ENCODE results near the gene SYTL2.

Gene SYTL2

DNA sequence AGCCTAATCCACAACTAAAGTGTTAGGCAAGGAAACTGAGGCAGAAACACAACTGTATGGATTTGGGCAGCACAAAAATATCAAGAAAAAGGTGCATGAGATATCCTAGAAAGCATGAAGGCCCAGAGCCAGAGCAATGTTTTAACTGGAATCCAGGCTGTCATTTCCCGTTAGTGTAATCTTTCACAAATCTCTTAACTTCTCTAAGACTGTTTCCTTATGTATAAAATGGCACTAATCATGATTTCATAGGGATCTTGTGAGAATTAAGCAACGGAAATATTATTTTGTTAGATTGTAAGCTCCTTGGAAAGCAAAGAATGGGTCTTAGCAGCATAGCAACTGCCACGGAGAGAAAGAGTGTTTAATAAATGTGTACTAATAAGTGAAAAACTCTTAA is 14.7 kb upstream of the SYTL2 start:
- no peak for DNase-seq

DNA sequence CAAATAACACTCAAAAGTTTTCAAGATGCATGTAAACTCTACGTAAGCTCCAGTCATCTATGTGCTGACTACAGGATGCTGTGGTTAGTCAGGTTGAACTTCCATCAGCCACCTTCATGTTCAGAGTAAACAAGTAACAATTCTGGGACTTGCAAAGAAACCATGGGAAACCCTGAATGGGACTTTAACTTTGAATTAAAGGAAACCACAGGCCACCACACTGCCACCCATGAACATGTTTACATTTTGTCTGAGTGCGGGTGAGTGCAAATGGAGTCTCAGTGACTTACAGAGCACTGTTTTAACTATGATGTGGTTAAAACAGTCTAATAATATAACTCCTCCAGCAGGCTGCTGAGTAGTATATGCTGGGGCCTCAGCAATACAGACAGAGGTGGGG is 12.9 kb upstream of the SYTL2 start:
- no peak for DNase-seq

DNA sequence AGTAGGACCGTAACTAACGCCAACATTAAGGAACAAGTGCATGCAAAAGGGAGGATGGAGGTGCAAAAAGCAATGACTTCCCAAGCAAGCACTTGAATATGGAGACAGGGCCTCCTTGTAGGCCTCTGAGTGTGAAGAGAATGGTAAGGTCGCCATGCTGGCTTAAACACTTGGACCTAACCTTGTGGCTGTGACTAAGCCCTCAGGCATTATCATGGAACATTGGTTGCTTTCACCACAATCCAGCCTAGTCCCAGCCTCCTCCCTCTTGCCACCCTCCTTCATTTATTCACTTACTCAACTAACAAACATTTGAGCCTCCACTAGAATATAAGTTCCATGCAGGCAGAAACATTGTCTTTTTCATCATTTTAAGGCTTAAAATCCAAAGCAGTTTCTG is 11.9 kb upstream of the SYTL2 start:
- DNase-seq: no peak

DNA sequence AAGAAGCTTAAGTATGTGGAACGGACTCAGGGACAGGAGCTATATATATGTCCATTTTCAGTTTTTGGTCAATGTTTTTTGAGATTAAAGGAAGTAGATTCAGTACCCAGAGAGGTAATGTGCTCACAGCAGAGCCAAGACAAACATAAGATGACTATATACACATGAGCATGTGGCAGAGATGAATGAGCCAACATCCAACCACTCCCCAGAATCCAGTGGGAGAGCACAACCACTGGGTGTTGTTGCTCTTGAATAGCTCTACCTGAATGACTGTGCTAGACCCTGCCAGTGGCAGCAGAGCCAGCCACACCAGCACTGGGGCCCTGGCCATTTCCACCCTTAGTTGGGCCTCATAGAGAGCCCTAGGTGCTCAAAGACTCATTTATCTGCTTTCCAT is 10.7 kb upstream of the SYTL2 start:
- DNase-seq: no peak

DNA sequence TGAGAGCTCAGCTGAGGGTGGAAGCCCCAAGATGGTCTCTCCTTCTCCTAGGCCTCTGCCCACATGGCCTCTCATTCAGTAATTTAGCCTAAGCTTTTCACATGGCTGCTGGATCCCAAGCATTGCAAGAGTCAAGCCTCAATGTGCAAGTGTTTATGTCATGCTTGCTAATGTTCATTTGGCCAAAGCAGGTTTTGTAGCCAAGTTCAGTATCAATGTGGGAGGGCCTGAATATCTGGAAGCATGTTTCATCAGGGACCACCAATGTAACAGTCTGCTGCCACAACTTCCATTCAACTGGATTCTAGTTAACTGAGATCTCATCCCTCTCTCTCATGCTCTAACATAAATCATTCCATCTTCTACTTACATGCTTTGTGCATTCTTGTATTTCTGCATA is 8.5 kb upstream of the SYTL2 start:
- DNase-seq: no peak

DNA sequence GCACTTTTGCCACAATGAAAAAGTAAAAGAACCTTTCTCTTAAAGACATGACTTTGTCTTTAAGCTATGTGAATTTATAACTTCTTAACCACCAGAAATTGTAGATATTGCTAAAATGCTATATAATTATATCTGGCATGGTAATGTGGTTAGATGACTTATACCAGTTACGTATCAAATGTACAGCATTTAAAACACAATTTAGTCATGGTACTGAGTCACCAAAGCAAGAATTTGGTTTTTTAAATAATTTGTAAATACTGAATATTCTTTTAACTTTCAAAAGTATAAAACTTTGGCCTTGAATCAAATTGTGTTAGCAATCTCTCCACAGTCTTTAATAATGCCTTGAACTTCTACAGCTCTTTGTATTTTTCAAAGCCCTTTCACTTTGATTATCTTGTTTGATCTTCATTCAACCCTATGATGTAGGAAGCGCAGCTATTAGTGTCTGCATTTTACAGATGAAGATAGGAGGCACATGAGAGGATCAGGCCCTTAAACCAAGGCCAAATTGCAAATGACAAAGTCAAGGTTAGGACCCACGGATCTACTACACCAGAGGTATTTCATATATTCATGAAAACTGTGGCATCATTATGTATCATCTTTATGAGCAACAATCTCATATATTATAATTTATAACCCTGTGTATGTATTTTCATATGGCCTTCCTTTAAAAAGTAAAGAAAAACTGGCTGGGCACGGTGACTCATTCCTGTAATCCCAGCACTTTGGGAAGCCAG is 4.4 kb upstream of the SYTL2 start:
- DNase-seq: no peak

DNA sequence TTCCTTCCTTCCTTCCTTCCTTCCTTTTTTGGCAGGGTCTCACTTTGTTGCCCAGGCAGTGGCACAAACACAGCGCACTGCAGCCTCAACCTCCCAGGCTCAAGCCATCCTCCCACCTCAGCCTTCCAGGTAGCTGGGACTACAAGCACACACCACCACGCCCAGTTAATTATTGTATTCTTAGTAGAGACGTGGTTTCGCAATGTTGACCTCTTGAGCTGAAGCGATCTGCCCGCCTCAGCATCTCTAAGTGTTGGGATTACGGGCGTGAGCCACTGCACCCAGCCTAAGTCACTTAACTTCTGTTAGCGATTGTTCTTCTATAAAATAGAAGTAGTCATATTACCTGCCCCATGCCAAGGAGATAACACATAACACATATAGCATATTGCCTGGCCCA is 2.8 kb upstream of the SYTL2 start:
- peak; percentile 23 for DNase-seq

DNA sequence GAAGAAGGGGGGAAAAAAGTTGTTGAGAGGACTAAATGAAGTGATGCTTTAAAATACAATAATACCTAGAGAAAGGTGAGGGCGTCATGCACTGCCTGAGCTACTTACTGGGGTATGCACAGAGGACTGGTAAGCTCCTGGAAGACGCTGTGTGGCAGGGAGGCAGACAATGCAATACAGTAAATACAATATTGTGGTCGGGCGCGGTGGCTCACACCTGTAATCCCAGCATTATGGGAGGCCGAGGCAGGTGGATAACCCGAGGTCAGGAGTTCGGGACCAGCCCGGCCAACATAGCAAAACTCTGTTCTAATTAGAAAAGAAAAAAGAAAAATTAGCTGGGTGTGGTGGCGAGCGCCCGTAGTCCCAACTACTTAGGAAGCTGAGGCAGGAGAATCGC is 683 bp upstream of the SYTL2 start:
- no peak for DNase-seq

DNA sequence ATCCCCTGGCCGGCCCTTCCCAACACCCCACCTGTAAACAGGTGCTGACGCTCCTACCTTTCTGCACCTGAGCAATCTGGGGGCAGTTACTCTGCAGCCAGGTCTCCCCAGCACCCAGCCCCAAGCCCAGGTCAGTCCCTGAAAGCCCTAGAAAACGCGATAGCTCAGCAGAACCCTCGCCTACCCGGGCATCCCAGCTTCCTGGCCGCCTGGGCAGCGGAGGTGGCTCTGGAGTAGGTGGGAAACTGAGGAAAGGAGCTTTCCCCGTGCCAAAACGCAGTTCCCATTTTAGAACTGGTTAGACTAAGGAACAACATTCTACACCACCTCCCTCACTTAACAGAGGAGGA is 445 bp downstream of the SYTL2 start:
- no peak for DNase-seq

DNA sequence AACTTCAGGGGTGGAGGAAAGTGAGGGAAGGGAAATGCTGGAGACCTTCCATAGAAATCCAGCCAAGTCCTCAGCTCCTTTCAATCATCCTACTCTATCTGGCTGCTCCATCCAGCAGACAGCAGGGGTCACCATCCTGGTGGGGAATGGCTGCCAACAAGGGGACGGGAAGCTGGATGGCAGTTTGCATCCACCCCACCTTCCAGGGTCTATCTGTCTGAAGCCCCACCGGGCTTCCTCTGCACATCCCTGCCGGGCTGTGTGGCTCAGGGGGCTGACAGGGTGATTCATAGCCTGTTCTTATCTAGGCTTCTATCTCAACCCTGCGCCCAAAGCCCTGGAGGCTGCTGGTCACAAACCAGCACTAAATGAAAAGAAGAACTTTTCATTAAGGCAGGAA is 1.1 kb downstream of the SYTL2 start:
- DNase-seq: no peak

DNA sequence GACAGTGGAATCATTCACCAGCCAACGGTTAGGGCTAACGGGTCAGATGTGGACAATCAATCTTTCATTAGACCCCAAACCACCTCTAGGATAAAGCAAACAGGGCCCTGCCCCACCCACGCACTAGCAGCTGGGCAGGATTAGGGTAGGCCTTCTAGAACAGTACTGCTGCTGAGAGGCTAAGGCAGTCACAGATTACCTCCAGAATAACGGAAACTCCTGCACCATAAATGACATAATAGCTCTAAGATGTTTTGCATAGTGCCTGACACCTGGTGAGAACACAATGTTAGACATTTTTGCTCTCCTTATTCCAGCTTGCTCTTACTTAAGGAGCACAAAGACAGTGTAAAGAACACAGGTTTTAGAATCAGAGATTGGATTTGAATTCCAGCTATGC is 1.8 kb downstream of the SYTL2 start:
- DNase-seq: no peak

DNA sequence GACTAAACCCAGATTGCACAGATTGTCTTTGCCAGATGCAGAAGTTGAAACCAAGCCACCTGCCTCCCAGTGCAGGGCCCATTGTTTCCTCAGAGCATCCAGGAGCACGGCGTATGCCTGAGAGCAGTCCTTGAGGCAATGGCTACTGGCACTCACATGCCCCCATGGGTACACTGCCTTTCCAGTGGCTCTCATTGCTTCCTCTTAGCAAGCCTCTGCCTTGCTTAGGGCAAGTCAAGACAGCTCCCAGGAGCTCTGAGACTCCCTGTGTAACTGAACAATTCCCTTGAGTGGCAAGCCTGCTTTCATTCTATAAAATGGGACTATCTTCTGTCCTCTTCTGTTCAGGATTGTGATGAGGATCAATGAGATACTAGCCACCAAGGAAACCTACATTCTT is 4.1 kb downstream of the SYTL2 start:
- DNase-seq: no peak

DNA sequence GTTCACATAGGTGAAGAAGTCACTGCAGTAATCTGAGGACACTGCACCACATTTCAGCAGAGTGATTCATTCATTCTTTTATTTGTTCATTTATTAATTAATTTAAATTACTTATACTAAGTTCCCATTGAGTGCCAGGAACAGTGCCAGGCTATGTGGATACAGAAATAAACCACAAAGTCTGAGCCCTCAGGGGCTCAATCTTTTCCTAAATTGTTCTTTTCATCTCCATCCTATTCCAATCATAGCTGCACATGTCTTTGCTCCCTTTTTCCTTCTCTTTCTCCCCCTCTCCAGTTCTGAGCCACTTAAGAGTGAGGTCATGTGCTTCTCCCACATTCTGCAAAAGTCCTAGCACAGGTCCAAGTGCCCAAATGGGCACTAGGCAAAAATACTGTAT is 4.9 kb downstream of the SYTL2 start:
- no peak for DNase-seq

DNA sequence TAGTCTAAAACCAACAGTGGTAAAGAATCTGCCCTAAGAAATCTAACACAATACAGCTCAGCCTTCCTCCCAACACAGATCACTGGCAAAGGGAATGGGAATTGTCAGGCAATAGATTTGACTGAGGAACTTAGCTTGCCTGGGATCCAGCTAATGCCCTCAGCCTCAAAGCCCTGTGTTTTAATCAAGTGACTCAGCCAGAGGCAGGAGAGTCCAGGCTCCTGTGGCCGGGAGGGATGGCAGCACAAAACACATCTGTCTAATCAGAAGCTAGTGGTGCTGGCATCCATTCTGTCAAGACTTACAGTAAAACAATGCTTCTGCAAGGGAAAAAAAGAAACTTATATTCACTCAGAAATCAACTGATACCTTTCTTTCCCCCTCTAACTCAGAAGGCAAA is 5.6 kb downstream of the SYTL2 start:
- no peak for DNase-seq

DNA sequence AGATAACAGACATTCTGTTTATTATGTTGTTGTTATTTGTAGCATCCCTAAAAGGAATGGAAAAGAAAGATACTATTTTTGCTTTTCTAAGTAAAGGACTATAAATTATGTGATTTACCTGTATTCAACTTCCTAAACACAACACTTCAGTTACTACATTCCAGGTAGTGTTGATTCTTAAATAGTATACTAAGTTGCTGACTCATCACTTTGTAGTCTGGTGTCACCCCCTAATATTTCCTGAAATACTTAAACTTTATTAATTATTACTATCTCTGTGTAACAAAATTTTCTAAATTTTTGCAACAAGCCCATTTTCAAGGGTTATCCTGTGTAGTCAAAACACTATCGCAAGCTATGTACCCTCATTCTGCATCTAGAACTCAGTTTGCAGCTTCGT is 7.0 kb downstream of the SYTL2 start:
- DNase-seq: no peak

DNA sequence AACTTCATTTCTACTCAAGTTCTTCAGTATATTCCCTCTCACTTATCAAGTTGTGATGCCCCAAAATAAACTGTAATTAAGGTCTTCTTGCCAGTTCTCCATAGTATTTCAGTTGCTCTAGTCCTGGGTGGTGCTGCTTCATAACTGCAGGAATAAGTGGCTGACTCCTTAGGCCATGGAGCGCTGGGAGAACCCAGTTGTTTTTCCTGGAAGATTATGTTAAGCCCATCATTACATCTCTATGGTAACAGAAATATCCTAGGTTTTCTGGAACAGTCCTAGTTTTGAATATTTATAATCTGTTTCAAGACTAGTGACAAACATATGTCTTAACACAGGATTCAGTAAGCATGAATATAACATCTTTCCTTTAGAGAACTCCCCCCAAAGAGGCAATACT is 7.6 kb downstream of the SYTL2 start:
- no peak for DNase-seq

DNA sequence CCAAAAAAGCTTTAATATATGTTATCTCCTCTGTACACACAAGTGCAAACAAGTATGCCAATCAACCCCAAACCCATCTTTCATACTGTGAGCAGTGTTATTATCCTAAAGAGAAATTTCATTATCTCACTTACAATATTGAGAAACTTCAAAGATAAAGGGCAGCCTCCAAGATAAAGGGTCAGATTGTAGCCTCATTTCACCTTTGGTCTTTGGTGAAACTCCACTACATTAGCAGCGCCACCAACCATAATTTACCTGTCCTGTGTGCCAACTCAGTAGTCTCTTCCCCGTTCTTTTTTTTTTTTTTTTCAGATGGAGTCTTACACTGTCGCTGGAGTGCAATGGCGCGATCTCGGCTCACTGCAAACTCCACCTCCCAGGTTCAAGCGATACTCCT is 9.4 kb downstream of the SYTL2 start:
- DNase-seq: no peak

DNA sequence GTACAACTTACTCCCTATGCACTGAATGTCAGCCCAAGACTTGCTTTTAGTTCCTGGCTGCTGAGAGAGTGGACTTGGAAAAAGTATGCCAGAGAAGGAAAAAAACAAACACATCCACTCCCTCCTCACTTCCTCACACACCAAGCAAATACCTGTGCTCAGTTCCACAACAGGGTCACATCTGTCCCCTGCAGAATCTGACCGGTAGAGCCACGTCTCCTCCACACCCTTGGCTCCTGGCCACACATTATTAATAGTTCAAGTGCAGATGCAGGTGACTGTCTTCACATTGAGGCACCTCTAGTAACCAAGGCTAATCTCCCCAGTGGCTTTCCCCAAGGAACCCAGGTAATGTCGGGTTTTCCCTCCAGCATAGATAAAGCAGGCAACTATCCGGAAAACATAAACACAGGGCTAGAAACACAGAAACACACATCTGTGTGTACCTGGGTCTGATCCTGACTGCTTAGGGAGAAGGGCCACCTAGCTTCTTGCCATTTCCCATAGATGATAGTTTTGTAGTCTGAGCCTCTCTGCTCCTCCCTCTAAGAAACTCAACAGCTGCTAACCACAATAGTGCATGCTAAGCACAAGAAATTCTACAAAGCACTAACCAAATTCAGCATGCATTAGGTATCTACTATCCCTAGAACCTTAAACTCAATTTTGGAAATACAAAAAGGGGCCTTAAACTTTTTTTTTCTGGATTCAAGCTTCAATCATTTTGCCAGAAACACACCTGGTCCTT is 10.2 kb downstream of the SYTL2 start:
- no peak for DNase-seq

DNA sequence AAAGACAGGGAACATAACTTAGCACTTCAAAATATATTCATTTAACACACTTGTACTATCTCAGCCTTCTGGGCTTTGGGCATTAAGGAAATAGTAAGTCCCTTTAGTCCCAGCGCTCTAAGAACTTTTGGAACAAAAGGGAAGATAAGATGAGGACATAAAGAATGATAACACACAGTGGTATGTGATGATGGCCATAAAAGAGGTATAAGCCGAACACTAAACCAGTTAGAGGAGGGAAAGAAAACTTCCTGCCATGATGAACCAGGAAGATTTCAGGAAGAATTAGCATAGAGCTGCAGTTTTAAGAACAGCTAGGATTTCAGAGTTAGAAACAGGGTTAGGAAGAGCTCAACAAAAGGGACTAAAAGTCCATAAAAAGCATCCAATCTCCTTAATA is 11.8 kb downstream of the SYTL2 start:
- DNase-seq: no peak

DNA sequence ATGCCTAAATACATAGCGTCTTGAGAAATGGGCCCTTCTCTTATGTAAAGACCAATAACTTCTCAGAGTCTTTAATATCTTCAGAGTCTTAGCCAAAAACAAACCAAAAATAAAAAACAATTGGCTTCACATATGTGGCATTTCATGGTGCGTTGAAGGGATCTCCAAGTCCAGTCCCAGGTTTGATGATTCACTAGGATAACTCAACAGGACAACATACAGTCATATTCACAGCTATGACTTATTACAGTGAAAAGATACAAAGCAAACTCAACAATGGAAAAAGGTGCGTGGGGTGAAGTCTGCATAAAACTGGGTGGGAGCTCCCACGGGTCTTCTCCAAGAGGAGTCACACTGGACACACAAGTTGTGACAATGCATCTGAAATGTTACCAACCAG is 12.6 kb downstream of the SYTL2 start:
- DNase-seq: no peak

DNA sequence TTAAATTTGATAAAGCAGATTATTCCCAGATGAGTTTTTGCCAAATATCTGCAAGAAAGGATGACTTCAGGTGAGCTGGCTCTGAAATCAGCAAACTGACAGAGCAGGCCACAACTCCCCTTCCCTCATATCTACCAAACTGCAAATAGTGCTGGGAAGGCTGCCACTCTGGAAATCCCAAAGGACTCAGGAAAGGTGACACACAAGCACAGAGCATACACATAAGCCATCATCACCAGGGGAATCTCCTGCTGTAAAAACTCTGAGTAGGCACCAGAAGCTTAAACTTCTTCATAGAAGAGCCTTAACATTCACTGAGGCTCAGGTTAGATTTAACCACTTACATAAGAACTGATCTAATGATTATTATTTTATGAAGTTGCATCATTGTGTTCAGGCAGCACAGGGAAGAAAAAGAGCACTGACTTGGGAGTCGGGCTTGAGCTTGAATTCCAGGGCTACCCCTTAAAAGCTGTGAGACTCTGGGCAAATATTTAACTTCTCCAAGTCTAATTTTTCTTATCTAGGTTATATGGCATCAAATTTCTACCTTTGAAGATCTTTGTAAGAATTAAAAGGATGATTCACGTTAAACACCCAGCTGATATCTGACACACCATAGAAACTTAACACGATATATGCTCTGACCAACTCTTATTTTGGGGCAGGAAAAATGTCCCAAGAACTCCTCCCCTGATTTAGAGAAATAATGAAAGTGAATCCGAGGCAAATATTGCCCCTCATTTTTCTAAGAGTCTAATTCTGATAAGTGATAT is 15.0 kb downstream of the SYTL2 start:
- no peak for DNase-seq

DNA sequence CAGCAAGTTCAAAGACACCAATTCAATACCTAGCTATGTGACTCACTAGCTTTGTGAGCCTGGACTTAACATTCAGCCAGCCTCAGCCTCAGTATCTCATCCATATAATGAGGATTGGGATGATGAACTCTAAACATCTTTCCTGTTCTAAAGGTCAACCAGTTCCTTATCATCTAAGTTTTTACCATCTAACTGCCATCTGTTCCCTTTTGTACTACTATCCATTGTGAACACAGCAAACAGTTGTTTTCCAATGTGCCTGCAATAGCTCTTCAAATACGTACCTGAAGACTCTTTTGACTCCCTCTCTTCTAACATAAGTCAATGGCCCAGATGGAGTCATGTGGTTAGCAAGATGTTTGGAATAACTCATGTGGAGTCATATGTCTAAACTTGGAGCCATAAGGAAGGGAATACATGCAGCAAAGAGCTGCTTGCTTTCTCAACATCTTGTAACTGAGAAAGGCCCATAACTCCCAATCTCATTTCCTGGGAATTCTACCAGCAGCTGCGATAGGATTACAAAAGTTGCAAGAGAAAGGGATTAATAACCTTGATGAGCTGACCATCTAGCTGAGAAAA is 19.4 kb downstream of the SYTL2 start:
- DNase-seq: no peak

DNA sequence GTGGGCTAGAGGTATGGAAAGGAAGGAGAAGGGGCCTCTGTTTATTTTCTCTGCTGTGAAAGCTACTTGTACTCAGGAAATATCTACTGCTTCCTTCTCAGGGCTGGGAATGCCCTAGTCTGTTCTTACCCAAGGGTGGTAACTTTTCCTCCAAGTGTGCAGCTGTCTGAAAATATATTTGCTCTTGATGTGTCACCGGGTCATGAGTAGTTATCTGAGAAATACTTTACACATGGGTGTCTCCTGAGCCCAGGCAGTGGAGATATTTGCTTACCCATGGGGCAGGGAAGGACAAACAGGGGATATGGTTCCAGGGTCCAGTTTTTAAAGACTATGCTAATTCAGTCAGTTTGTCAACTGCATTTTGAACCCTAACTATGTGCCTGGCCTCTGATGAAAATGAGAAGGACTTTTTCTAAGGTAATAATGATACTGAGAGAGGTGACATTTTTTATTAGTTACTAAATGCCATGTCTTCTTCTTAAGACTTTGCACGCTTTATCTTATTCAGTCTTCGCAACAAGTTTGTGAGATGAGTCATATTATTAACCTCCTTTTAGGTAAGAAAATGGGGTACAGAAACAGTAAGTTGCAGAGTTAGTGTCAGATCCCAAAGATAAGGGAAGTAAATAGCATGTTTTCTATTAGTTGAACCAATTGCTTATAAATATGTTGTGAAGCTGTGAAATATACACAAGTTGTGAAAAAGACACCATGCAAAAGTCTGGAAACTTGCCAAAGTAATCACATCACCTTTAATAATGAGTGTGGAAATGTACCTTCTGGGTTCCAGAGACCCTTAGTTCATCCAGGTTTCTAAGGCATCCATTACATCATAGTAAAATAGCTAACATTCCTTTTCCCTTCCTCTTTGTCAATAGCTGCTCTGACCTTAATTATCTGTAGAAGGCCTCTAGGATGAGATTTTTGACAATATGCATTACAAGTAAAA is 22.9 kb downstream of the SYTL2 start:
- no peak for DNase-seq

Measured in NCI-H2029 (cell line).